GM12878 (cell line): ENCODE results near the gene BLOC1S5. TPM values are rescaled to one million over a fixed set of nuclear protein-coding genes. Genes with fewer than 3 reads are reported as not detected.

ENCODE experiments used
- ATAC-seq: fragments of 200-7000 bp; cut with Tn5 transposase; 3 replicates; pipeline ENCODE4 v1.9.1; 2020; ENCODE audit warnings: mild to moderate bottlenecking, moderate library complexity
- BruUV-seq: library from RNA; stranded (reverse); fragments of 400-500 nt; replicated peaks from 2 replicates; lab custom pipeline; 2021; lab: Mats Ljungman, UMichigan
- CTCF ChIA-PET: fragments of 300-600 bp; sonication (Branson Sonifier 250); formaldehyde crosslinking; extraction: SDS; loops from one replicate; lab custom pipeline; 2021; ENCODE audit warnings: inconsistent platforms; lab: Yijun Ruan, JAX
- POLR2A ChIA-PET: fragments of 350-600 bp; formaldehyde crosslinking; extraction: SDS; loops from one replicate; lab custom pipeline; 2021; ENCODE audit warnings: inconsistent platforms; lab: Charles Lee
- RAD21 ChIA-PET: fragments of 300-600 bp; sonication (Branson Sonifier 250); formaldehyde crosslinking; loops from one replicate; lab custom pipeline; 2023; ENCODE audit warnings: antibody characterized with exemption; ENCODE audit not compliant: unreplicated experiment; lab: Charles Lee
- SMC1A ChIA-PET: fragments of 300-600 bp; sonication (Branson Sonifier 250); formaldehyde crosslinking; loops from one replicate; lab custom pipeline; 2023; ENCODE audit not compliant: unreplicated experiment, uncharacterized antibody; lab: Charles Lee
- DNase-seq: peaks from one replicate; pipeline ENCODE4 v3.0.0-alpha.2; 2011; ENCODE audit warnings: low read depth, low spot score
- FAIRE-seq: peaks from 3 replicates; lab custom pipeline; 2011; peaks lifted over from hg19 to GRCh38; lab: Jason Lieb, UNC
- H2AFZ ChIP-seq: 2 replicates; pipeline ENCODE4 v1.6.0; 2011; ENCODE audit warnings: low read depth, low read length, control low read depth; ENCODE audit not compliant: control insufficient read depth
- H3K27ac ChIP-seq: 2 replicates; pipeline ENCODE4 v1.5.1; 2011; ENCODE audit warnings: control low read depth; ENCODE audit not compliant: control insufficient read depth, insufficient read depth
- H3K27me3 ChIP-seq, 2 experiments: replicated peaks in 1 of 2; 2 replicates each; pipeline versions ENCODE4 v1.6.0 to v1.6.1; 2011; ENCODE audit warnings: low read length in 1 of 2; ENCODE audit not compliant: control insufficient read depth in 2 of 2, insufficient read depth in 2 of 2
- H3K36me3 ChIP-seq, 2 experiments: 2 replicates each; pipeline ENCODE4 v1.5.1; 2011; ENCODE audit warnings: low read length in 1 of 2; ENCODE audit not compliant: control insufficient read depth in 2 of 2, insufficient read depth in 2 of 2
- H3K4me1 ChIP-seq: 2 replicates; pipeline ENCODE4 v1.6.1; 2011; ENCODE audit warnings: mild to moderate bottlenecking, low read length, moderate library complexity, mixed read lengths; ENCODE audit not compliant: control insufficient read depth, insufficient read depth
- H3K4me2 ChIP-seq: 2 replicates; pipeline ENCODE4 v1.6.0; 2011; ENCODE audit warnings: control low read depth; ENCODE audit not compliant: control insufficient read depth, insufficient read depth
- H3K4me3 ChIP-seq: fragments of 200-600 bp; sonication (generic); 2 replicates; pipeline ENCODE4 v1.5.1; 2016
- H3K79me2 ChIP-seq: 2 replicates; pipeline ENCODE4 v1.6.0; 2011; ENCODE audit warnings: low read length; ENCODE audit not compliant: control insufficient read depth, insufficient read depth
- H3K9ac ChIP-seq: 2 replicates; pipeline ENCODE4 v1.8.0; 2011; ENCODE audit warnings: low read length, control low read depth, mixed read lengths; ENCODE audit not compliant: control insufficient read depth, insufficient read depth
- H3K9me3 ChIP-seq: replicated peaks from 3 replicates; pipeline ENCODE4 v1.5.1; 2011; ENCODE audit warnings: mild to moderate bottlenecking, low read length; ENCODE audit not compliant: control insufficient read depth, insufficient read depth
- H4K20me1 ChIP-seq: 2 replicates; pipeline ENCODE4 v1.6.0; 2011; ENCODE audit not compliant: control insufficient read depth, insufficient read depth
- BACH1 ChIP-seq: fragments of 450-650 bp; IDR thresholded peaks from 2 replicates; pipeline ENCODE4 v1.6.1; 2017; ENCODE audit warnings: mild to moderate bottlenecking, borderline replicate concordance
- BRCA1 ChIP-seq: IDR thresholded peaks from 2 replicates; pipeline ENCODE4 v1.6.1; 2011; ENCODE audit warnings: low read depth, low read length, improper control_type of control experiment
- EED ChIP-seq: sonication (generic); IDR thresholded peaks from 2 replicates; pipeline ENCODE4 v1.6.1; 2016; ENCODE audit warnings: antibody characterized with exemption, low read depth
- LARP7 ChIP-seq: fragments of 450-650 bp; IDR thresholded peaks from 2 replicates; pipeline ENCODE4 v1.6.1; 2017; ENCODE audit warnings: mild to moderate bottlenecking
- MYB ChIP-seq: fragments of 150-350 bp; IDR thresholded peaks from 2 replicates; pipeline ENCODE4 v1.6.1; 2014; ENCODE audit warnings: mild to moderate bottlenecking, low read depth, low read length, borderline replicate concordance
- MYC ChIP-seq: IDR thresholded peaks from 2 replicates; pipeline ENCODE4 v1.6.1; 2011; ENCODE audit warnings: mild to moderate bottlenecking, low read length, moderate library complexity, inconsistent platforms; ENCODE audit not compliant: insufficient read depth, insufficient replicate concordance, insufficient read length, severe bottlenecking
- NFIC ChIP-seq: IDR thresholded peaks from 2 replicates; pipeline ENCODE4 v1.6.1; 2012; ENCODE audit warnings: low read depth, mild to moderate bottlenecking, inconsistent platforms, low read length, moderate library complexity
- NFYB ChIP-seq: IDR thresholded peaks from 2 replicates; pipeline ENCODE4 v1.6.1; 2011; ENCODE audit warnings: low read depth, mild to moderate bottlenecking, low read length, improper control_type of control experiment, moderate library complexity; ENCODE audit not compliant: insufficient read depth
- NR2C1 ChIP-seq: fragments of 450-650 bp; IDR thresholded peaks from 2 replicates; pipeline ENCODE4 v1.6.1; 2017; ENCODE audit warnings: antibody characterized with exemption, mild to moderate bottlenecking, moderate library complexity
- PML ChIP-seq: IDR thresholded peaks from 2 replicates; pipeline ENCODE4 v1.6.1; 2012; ENCODE audit warnings: low read length, inconsistent platforms
- RELA ChIP-seq: fragments of 450-650 bp; IDR thresholded peaks from 2 replicates; pipeline ENCODE4 v1.8.0; 2014; ENCODE audit warnings: borderline replicate concordance; ENCODE audit not compliant: partially characterized antibody
- SREBF1 ChIP-seq: IDR thresholded peaks from 2 replicates; pipeline ENCODE4 v1.6.1; 2012; ENCODE audit warnings: mild to moderate bottlenecking, low read length
- YY1 ChIP-seq: IDR thresholded peaks from 2 replicates; pipeline ENCODE4 v1.6.1; 2011; ENCODE audit warnings: low read depth, mild to moderate bottlenecking, low read length
- ZNF384 ChIP-seq: IDR thresholded peaks from 2 replicates; pipeline ENCODE4 v1.6.1; 2012; ENCODE audit warnings: low read depth, mild to moderate bottlenecking, low read length, improper control_type of control experiment, borderline replicate concordance
- WGBS: methylation state at CpG from one replicate; pipeline ENCODE4 v1.1.6; 2016; ENCODE audit warnings: low lambda C conversion rate; ENCODE audit not compliant: insufficient replicate concordance, insufficient coverage; ENCODE audit errors: missing lambda C conversion rate; 5-methylcytosine and 5-hydroxymethylcytosine counted together
- in situ Hi-C: fragments of 300-500 bp; cut with MboI; formaldehyde crosslinking; loops from 9 replicates; pipeline ENCODE4 v1.14.3; 2018; ENCODE audit warnings: mixed read lengths
- intact Hi-C: fragments of 100-400 bp; cut with micrococcal nuclease; formaldehyde crosslinking; loops from one replicate; pipeline ENCODE4 v1.14.2; 2022; ENCODE audit not compliant: unreplicated experiment
- polyA plus RNA-seq, 11 experiments: library from polyadenylated mRNA; depleted of rRNA in 4 of 11; unstranded in 6 of 11; stranded (reverse) in 5 of 11; fragments of >200 nt; fragmentation: Nextera tagmentation in 4 of 11; fragmentation: Illumina TruSeq in 1 of 11; extraction: Ambion mirVana in 4 of 11; extraction: Trizol in 1 of 11; gene quantifications; 1 replicate in 1 of 11; 2 replicates in 10 of 11; pipeline versions ENCODE4 v1.2.1 to v1.2.3, GENCODE V29; 2011 to 2016; ENCODE audit warnings: inconsistent platforms in 2 of 11, missing spikeins in 2 of 11, low read depth in 1 of 11
- total RNA-seq, 4 experiments: library from RNA; depleted of rRNA in 3 of 4; stranded (reverse); fragments of >200 nt in 3 of 4; fragmentation: Illumina TruSeq in 1 of 4; extraction: Trizol in 1 of 4; gene quantifications; 2 replicates each; pipeline versions ENCODE4 v1.2.1 to v1.2.3, GENCODE V29; 2013 to 2021
- TF ChIP-seq, protein P1 (sequence below): fragments of 450-650 bp; IDR thresholded peaks from 2 replicates; pipeline ENCODE4 v1.6.1; 2016; ENCODE audit warnings: mild to moderate bottlenecking

The BLOC1S5 gene
- total and polyA plus RNA-seq, 10 of the 15 experiments (the other 5 are each of a cell fraction or from before 2014, with no cell fraction given) = 4.3 to 22.2 (median 16.1) TPM

DNA sequence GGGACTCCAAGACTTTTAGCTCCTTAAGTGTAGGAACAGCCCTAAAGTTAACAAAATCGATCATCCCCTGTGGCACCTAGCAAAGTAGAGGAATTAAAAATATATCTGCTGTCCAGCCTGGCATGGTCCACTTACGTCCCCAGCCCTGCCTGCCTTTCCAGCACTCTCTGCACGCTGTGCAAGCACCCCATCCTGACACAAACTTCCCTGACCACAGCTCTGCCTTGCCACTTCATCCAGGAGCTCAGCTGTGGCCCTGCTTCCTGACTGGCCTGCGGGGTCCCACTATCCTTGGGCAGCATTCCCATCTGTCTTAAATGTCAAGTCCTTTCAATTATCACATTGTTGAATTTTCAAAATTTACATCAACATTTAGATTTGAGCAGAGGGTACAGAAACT lies 39.0 kb downstream of the BLOC1S5 start:
- ChIA-PET CTCF (interaction anchor here (1.3 kb wide), 1 partner anchor 34 kb away, joined by 5 read pairs; no protein-coding TSS in a partner anchor), SMC1A (no interaction called here), RAD21 (no interaction called here), POLR2A (no interaction called here)
- Histone ChIP-seq H3K4me1 (no peaks in the 10 kb centered on the region), H2AFZ (no peak overlapping the region), H3K4me3 (no peak overlapping the region), H4K20me1 (no peaks in the 10 kb centered on the region), H3K27ac (no peak overlapping the region), H3K79me2 (0 out of 2 replicates have a peak, but pooled peaks cover 1% of the 10 kb centered on the region), H3K9ac (no peak overlapping the region), H3K9me3 (no peaks in the 10 kb centered on the region), H3K4me2 (no peak overlapping the region), H3K36me3 (peaks cover 0 to 3% of the 10 kb centered on the region in 2 experiments; a peak in 1 of 4 replicates), H3K27me3 (no peaks in the 10 kb centered on the region)
- WGBS = 89% methylated on average over 4 of the region's 4 CpGs
- DNase-seq (no peak), FAIRE-seq (no peak), ATAC-seq (no peak)
- in situ Hi-C loops = no loop called here
- TF ChIP-seq LARP7 (no peak), EED (no peak), NR2C1 (no peak), ZNF384 (no peak), PML (no peak), SREBF1 (no peak), MYB (no peak), MYC (no peak), RELA (no peak), NFIC (no peak), NFYB (no peak), BACH1 (no peak), BRCA1 (no peak), YY1 (no peak)
- TF ChIP-seq, protein P1, sequence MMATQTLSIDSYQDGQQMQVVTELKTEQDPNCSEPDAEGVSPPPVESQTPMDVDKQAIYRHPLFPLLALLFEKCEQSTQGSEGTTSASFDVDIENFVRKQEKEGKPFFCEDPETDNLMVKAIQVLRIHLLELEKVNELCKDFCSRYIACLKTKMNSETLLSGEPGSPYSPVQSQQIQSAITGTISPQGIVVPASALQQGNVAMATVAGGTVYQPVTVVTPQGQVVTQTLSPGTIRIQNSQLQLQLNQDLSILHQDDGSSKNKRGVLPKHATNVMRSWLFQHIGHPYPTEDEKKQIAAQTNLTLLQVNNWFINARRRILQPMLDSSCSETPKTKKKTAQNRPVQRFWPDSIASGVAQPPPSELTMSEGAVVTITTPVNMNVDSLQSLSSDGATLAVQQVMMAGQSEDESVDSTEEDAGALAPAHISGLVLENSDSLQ = no peak
- intact Hi-C loops = no loop called here
- no TSS peak for BruUV-seq
